HG02763 (cell line): ENCODE data around the gene SRRM3.
"Not testable (repeated sequence)": the region's sequence is repeated elsewhere in the genome, so short reads cannot be mapped to it uniquely, and the experiment has no call there.

Experiments used
- ATAC-seq: cut with Tn5 transposase; IDR thresholded peaks from one replicate; pipeline ENCODE4 v1.9.1; 2021; ENCODE audit warnings: mild to moderate bottlenecking, moderate library complexity; ENCODE audit not compliant: unreplicated experiment

SRRM3 gene

DNA sequence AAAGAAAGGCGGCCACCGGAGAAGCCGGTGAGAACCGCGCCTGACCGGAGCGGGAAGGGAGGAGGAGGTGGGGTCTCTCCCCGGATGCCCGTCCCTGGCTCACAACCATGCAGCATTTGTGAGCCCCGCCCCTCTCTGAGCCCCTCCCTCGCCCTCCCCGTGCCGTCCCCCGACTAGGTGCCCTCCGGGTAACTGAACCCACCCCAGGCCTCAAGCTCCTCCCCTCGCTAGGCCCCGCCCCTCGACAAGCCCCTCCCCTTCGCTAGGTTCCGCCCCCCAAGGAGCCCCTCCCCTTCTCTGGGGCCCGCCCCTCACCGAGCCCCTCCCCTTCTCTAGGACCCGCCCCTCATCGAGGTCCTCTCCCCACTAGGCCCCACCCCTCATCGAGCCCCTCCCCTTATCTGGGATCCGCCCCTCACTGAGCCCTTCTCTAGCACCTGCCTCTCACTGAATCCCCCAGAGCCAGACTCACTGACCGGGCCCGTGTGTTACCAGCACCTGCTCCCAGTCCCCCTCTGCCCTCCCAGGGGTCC lies 58.5 kb downstream of the SRRM3 start:
- ATAC-seq, result no peak

DNA sequence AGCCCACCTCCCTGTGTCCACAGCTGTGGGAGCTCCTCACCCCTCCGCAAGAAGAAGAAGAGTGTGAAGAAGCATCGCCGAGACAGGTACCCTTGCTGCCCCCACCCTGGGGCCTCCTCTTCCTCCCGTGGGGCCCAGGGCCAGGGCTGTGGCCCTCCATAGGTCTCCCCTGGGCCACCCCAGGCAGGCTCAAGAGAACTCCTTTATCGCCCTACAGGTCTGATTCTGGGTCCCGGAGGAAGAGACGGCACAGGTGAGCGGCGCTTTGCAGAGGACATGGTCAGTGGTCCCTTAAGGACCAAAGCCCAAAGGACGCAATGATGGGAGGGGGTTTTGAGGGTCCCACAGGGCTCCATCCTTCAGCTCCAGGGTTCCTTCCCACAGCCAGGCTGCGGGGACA lies 59.6 kb downstream of the SRRM3 start:
- ATAC-seq, result no peak

DNA sequence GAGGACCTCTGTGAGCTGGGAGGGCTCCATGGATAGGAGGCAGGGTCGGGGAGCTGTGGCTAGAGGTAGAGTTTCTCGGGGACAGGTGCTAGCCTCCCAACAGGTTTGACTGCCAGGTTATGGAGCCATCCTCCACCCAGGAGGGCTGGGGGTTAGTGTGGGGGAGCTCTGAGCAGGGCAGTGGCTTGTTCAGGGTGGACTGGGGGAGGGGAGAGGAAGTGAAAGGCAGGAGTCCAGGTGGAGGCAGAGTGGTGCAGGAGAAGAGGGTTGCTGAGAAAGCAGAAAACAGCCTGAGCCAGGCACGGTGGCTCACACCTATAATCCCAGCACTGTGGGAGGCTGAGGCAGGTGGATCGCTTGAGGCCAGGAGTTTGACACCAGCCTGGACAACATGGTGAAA lies 60.2 kb downstream of the SRRM3 start:
- no peak for ATAC-seq

DNA sequence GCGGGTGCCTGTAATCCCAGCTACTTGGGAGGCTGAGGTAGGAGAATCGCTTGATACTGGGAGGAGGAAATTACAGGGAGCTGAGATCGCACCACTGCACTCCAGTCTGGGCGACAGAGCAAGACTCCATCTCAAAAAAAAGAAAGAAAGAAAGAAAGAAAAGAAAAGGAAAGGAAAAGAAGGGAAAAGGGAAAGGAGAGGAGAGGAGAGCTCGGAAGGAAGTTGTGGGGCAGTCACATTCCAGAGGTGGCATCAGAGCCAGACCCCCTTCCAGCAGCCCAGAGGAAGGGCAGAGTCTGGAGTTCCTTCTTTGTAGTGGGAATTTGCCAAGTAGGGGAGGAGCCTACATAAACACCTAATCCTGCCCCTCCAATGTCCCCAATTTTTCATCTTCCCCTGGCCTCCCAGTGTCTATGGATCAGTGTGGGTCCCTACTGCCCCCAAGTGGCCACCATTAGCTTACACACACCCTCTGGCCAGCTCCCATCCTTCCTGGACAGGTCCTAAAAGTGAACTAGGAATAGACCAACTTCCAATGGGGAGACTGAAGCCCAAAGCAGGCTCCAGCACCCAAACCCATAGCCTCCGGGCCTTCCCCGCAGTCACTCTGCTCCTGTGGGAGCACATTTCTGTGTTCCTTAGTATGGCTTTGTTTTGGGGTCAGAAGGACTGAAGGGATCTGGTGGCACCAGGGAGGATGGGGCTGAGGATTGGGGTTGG lies 61.1 kb downstream of the SRRM3 start:
- no peak for ATAC-seq

DNA sequence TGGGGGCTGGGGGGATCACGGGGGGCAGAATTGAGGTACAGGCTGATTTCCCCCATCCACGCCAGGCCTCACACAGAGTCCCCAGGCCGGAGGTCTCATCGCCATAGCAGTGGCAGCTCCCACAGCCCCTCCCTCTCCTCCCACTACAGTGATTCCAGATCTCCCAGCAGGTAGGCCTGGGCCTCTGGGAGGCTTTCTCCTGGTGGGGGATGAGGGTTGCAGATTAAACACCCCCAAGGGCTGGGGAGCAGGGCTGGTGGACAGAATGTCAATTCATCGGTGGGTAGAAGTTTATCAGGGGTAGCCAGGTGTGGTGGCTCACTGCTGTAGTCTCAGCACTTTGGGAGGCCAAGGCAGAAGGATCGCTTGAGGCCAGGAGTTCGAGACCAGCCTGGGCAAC lies 63.6 kb downstream of the SRRM3 start:
- ATAC-seq, result no peak

DNA sequence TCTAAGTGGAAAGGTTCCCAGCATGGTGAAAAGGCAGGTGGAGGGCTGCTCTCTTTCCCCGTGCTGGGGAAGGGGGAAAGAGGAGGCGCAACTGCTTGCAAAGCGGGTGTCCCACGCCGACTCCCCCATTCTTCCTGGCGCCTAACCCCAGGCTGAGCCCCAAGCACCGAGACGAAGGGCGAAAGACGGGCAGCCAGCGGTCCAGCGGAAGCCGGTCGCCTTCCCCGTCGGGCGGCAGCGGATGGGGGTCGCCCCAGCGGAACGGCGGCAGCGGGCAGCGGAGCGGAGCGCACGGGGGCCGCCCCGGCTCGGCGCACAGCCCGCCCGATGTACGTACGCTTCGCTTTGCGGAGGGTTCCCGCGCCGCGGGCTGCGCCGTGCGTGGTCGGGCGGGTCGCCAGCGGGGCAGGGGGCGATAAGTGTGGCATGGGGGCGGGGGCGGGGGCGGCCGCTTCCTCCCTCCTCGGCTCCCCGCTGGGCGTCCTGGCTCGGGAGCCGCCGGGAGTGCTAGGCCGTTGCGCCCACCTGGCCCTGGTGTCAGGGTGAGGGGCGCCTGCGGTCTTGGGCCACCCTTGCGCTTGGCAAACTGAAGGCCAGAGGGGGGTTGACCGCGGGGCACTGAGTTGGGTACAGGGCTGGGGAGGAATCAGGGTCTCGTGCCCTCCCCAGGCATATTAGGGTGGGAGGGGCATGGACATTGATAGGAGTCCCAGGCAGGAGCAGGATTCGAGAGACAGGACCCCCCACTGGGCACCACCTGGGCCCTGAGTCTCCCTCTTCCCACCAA lies 65.6 kb downstream of the SRRM3 start:
- no peak for ATAC-seq

DNA sequence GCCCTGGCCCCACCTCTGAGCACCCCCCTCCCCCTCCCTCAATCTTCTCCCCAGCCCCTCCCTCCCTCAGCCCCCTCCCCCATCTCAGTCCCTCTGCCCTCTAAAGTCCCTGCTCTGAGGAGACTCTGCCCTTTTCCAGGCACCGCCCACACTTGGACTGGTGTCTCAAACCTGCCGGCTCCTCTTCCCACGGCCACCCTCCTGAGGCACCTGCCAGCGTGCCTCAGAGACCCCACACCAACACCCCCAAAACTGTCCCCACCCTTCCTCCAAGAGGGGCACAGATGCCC lies 66.1 kb downstream of the SRRM3 start:
- no peak for ATAC-seq

DNA sequence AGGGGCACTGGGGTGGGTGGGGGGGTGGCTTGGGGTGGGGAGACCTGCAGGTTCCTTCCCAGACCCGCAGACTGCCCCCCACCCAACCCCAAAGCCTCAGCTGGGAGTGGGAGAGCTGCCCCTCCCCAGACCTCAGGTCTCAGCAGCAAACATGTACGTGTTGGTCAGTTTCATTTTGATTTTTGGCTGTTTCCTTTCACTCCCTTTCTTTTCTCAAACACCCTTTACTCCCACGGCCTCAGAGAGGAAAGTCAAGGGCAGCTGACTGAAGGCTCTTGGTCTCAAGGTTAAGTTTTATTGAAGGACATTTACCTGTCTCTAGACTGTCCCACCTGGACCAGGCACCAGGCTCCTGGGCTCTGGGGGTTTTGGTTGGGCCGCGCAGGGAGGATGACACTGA lies 66.7 kb downstream of the SRRM3 start:
- no peak for ATAC-seq

DNA sequence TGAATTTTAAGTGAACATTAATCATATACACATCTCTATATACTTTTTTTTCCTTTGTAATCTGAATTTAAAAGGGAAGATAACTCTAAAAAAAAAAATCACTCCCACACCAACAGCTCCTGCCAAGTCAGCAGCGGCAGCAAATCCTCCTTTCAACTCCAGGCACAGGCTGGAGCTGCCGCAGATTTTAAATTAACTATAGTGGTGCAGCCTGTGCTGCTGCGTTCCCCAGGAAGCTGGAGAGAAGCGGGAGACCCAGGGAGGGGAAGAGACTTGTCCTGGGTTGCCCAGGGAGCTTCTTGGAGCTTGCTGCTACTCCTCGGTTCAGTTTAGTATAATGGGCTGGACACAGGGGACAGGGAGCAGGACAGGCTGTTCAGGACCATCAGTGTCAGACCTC lies 68.2 kb downstream of the SRRM3 start:
- no peak for ATAC-seq

DNA sequence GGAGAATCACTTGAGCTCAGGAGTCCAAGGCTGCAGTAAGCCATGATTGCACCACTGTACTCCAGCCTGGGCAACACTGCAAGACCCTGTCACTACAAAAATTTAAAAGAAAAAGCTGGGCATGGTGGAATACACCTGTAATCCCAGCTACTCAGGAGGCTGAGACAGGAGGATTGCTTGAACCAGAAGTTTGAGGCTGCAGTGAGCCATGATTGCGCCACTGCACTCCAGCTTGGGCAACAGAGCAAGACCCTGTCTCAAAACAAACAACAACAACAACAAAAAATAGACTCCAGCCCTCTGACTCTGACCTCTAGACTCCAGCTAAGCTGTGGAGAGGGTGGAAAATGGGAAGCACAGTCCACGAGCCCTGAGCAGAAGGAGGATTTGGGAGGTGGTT lies 69.7 kb downstream of the SRRM3 start:
- not testable (repeated sequence) for ATAC-seq

DNA sequence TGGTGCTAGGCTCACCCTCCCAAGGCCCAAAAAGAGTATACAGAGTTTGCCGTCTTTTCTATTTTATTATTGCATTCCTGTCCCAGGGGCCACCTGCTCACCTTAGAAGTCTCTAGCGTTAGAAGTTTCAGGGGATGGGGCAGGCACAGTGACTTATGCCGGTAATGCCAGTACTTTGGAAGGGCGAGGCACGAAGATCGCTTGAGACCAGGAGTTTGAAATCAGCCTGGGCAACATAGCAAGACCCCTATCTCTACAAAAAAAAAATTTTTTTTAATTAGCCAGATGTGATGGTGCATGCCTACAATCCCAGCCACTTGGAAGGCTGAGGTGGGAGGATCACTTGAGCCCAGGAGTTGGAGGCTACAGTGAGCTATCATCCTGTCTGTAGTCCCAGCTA lies 70.4 kb downstream of the SRRM3 start:
- ATAC-seq, result no peak

DNA sequence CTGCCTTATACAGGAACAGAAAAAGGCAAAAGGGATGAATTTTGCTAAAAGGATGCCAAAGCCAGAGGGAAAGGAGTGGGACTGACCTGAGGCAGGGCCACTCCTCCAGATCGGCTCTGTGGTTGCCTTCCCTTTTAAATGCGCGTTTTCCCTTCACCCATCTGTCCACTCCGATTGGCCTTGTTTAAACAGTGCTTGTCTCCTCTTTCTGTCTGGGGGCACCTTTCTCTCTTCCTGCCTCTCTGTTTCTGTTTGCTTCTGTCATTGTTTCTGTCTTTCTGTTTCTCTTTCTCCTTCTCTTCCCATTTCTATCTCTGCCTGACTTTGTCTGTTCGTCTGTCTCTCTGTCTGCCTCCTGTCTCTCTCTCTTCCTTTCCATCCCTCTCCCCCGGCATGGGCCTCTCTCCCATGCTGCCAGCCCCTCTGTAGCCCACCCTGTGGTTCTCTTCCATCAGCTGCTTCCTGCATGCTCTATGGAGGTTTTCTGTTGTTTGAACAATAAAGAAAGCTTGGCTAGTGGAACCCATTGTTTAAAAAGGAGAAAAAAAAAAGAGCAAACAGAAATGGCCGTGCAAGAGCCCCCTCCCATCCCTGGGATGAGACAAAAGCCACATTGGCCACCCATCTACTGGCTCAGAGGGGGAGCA lies 71.3 kb downstream of the SRRM3 start:
- ATAC-seq, result no peak

DNA sequence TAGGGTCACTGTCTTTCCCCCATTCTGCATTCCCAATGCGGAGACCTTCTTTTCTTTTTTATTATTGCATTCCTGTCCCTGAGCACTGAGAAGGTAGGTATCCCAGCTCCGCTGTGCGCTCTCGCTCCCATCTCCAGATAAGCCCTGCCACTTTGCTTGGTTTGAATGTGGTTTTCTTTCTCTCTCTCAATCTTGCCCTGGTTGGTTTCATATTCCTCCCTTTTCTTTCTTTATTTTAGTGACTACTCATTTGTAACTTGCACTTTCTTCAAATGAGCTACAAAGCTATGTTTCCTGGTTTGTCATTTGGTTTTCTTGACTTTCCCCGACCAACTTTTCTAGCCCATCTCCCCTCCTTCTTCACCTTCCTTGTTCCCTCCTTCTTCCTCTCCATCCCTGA lies 71.8 kb downstream of the SRRM3 start:
- no peak for ATAC-seq

DNA sequence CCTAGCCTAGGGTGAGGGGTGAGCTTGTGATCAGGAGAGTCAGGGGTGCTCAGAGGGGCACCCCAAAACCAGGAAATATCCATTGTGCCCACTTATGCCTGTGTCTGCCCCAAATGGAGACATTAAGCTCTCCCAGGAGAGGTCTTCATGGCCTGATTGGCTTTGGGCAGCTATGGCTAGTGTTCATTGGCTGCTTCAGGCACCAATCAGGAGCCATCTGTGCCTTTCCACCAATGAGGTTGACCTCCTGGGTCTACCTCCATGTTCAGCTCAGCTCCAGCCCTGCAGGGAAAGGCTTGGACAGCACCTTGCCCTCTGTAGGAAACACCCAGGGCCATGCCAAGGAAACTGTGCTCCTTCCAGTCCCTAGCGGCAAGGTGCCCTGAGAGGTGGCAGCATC lies 76.8 kb downstream of the SRRM3 start:
- no peak for ATAC-seq

DNA sequence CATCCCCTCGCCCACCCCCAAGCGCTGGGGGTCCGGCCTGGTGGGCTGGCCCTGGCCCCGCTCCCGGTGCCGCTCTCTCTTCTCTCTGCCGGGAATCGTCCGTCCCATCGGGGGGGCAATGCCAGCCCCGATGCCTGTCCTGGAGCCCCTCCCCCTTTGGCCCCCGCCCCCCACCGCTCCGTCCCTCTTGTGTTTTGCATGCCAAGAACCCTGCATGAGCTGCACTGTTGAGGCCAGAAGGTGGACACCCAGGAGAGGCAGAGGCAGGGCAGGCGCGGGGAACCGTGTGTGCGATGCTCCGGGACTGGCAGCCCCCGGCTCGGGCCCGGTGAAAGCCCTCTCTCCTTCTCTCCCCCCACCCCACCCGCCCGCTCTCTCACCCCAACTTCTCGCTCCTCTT lies 78.7 kb downstream of the SRRM3 start:
- ATAC-seq, result no peak

DNA sequence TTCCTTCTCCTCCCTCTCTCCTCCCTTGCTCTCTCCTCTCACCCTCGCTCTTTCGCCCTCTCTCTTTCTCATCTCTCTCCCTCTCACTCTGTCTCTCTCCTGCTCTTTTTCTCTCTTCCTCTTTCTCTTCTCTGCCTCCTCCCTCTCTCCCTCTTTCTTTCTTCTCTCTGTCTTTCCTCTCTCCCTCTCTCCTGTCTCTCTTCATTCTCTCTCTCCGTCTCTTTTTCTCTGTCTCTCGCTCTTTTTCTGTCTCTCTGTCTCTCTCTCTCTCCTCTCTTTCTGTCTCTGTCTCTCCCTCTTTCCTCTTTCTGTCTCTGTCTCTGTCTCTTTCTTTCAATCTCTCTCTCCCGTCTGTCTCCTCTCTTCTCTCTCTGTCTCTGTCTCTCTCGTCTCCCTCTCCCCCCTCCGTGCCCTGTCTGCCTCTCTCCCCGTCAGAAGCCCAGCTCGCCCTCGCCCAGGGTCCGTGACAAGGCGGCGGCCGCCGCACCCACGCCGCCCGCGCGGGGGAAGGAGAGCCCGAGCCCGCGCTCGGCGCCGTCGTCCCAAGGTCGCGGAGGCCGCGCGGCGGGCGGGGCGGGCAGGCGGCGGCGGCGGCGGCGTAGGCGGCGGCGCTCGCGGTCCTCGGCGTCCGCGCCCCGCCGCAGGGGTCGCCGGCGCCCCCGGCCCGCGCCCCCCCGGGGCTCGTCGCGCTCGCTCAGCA lies 79.5 kb downstream of the SRRM3 start:
- ATAC-seq, result no peak

DNA sequence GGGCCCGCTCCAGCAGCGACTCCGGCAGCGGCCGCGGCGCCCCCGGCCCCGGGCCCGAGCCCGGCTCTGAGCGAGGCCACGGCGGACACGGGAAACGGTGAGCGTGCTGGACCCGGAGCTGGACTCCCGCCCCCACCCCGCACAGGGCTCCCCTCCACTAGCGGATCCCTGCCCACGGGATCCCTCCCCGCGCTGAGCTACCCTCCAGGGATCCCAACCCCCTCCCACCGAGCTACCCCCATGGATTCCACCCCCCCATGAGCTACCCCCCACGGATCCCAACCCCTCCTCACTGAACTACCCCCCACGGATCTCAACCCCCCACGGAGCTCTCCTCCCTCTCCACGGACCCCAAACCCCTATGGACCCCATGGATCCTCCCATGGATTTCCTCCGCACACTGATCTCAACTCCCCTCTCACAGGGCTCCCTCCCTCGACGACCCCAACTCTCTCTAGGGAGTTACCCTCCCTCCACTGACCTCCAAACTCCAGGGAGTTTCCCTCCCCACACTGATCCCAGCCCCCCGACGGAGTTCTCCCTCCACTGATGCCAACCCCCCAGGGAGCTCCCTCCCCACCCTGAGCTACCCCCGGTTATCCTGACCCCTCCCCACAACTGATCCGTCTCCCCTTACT lies 80.1 kb downstream of the SRRM3 start:
- no peak for ATAC-seq

DNA sequence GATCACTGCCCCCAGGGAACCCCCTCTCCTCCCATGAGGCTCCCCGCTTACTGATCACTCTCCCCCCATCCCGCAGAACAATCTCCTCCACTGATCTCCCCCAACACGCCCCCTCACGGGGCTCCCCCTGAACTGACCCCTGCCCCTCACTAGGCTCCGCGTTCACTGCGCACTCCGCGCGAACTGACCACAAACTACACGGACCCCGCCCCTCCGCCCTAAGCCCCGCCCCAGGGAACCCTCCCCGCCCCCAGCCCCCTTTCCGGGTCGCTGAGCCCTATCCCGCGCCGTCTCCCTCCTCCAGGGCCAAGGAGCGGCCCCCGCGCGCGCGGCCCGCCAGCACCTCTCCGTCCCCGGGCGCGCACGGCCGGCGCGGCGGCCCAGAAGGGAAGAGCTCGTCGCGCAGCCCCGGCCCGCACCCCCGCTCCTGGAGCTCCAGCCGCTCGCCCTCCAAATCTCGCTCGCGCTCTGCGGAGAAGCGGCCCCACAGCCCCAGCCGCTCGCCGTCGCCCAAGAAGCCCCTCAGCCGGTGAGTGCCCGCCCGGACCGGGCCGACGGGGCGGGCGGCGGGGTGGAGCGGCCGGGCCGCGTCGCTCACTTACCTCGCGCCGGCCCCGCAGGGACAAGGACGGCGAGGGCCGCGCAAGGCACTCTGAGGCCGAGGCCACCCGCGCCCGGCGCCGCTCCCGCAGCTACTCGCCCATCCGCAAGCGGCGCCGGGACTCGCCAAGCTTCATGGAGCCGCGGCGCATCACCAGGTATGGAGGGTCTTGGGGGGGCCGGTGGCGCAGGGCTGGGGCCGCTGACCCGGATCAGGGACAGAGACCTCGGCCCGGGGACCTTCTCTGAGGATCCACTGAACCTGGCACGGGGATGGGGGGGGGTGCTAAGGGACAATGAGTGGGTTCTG lies 80.9 kb downstream of the SRRM3 start:
- no peak for ATAC-seq

DNA sequence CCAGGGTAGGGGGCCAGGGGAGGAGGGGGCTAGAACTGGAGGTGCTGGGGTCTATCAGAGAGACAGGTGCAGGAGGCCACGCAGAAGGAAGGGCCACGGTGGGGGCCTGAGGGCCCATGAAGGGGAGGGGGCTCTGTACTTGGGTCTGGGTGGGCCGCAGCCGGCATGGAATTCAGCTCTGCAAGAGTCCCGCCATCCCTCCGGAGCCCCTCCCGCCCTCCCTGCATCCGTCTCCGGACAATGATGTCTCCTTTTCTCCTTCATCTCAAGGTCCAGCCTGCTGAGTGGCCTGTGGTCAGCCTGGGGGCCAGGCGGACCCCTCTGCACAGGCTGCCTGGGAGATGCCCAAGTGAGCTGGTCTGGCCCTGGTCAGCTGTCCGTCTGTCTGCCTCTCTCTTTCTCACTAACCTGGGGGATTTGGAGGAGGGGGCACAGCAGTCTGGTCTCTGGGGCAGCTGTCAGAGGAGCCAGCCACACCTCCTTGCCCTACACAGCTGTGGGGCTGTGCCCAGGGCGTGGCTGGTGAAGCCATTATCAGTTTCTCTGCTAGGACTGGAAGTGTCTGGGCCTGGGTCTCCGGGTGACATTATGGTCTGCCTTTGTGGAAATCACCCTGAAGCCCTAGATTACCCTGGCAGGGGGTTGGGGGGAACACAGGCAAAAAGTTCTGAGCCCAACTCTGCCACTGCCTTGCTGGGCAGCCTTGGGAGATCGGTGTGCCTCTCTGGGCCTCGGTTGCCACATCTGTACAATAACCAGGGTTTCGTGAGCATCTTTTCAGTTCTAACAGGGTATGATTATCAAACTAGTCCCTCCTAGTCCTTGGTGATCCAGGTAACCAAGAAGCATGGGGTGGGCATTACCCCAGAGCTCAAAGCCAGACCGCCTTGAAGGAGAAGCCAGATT lies 81.8 kb downstream of the SRRM3 start:
- no peak for ATAC-seq
